ENCODE measurements around the gene KHDC1.
A peak's percentile ranks its signal among the peaks of the same experiment; 100 is the strongest.
"Not testable (repeated sequence)": the region's sequence is repeated elsewhere in the genome, so short reads cannot be mapped to it uniquely, and the experiment has no call there.

KHDC1 gene

DNA sequence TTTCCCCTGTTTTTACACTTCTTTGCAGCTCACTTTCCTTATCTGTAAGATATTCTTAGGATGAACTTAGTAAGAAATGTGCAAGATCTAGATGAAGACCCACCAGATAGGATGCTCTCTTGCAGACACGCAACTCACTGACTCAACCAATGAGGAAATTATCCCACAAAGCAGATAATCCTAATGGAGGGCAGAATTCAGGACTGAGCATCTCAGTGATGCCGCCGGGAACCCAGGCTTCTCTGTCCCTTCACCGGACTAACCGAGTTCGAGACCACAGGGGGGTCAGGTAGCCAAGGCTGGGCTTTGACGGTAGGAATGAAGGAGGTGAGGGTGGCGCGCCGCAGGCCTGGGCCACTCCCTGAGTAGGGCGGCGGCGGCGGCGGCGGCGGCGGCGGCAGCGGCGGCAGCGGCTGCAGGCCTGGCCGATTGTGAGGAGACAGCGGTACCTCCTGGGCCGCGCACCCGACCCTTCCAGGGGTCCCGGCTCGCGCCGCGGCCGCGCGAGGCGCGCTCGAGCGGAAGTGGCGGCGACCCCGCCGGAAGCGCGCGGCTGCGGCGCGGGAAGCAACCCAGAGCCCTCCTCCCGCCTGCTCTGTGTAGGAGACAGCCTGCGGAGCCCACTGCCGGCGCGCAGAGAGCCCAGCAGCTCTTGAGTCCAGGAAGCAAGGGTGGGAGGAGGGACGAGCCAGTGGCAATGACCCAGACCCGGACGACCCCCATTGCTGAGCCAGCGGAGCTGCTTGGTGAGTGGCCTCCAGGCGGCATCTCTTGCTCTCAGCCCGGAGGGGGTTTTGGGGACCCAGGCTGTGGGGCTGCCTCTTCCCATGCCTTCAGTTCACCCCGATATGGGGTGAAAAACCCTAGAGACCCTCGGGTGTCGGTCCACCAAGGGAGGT lies at the start of gene KHDC1:
Gene KHDC1, minus strand, starts transcription at position 526 of the 899 bp plus-strand sequence. CDS start 20,679 bp downstream, outside the sequence.
- DNase-seq (ENCODE audit: low read depth, low spot score), result no peak

DNA sequence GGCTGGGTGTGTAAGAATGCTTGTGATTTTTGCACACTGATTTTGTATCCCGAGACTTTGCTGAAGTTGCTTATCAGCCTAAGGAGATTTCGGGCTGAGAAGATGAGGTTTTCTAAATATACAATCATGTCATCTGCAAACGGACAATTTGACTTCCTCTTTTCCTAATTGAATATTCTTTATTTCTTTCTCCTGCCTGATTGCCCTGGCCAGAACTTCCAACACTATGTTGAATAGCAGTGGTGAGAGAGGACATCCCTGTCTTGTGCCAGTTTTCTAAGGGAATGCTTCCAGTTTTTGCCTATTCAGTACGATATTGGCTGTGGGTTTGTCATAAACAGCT lies 47.5 kb upstream of the KHDC1 start:
- not testable (repeated sequence) for DNase-seq (ENCODE audit: low read depth, low spot score)

- peak; percentile 10 for DNase-seq (ENCODE audit: low read depth, low spot score)
Measured at GRCh38 chr6:73309785-73310502, 46.9 kb upstream of the KHDC1 start.

DNA sequence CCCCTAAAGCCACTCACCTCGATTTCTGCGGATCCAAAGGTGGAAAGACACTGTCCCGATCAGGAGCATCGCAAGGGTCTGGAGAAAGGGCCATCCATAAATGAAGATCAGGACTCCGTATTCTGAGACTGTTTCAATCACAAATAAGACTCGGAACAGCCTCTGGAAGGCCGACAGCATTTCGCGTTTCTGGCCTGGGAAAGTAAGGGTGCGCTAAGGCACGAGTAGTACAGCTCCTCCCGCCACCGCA lies 46.5 kb upstream of the KHDC1 start:
- no peak for DNase-seq (ENCODE audit: low read depth, low spot score)

DNA sequence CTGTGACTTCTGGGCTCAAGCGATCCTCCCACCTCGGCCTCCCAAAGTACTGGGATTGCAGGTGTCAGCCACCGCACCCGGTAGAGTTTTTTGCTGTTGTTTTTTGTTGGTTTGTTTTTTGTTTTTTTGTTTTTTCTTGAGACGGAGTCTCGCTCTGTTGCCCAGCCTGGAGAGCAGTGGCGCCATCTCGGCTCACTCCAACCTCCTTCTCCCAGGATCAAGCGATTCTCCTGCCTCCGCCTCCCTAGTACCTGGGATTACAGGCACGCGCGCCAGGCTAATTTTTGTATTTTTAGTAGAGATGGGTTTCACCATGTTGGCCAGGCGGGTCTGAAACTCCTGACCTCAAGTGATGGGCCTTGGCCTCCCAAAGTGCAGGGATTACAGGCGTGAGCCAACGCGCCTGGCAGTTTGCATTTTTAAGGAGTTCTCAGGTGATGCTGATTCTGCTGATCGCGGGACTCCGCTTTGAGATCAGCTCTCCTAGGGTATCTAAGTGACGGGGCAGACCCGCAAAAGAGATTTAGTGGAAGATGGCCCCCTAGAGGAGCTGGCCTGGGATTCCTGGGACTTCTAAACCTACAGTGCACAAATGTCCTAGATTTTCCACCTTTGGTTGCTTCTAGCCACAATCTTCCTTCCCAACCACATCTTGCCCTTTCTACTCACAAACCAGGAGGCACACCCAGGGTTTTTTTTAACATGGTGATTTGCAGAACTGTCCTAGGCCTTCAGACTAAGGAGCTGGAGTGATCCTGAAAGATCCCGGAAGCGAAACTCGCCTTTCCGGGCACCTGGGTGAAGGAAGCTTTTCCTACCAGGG lies 45.9 kb upstream of the KHDC1 start:
- DNase-seq (ENCODE audit: low read depth, low spot score), result no peak

DNA sequence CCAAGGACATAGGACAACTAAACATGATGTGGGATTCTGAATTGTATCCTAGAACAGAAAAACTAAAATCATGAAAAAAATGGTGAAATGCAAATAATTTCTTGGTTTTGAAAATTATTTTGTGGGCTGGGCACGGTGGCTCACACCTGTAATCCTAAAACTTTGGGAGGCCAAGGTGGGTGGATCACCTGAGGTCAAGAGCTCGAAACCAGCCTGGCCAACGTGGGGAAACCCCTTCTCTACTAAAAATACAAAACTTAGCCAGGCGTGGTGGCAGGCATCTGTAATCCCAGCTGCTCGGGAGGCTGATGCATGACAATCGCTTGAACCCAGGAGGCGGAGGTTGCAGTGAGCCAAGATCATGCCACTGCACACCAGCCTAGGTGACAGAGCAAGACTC lies 40.8 kb upstream of the KHDC1 start:
- DNase-seq (ENCODE audit: low read depth, low spot score), result not testable (repeated sequence)

DNA sequence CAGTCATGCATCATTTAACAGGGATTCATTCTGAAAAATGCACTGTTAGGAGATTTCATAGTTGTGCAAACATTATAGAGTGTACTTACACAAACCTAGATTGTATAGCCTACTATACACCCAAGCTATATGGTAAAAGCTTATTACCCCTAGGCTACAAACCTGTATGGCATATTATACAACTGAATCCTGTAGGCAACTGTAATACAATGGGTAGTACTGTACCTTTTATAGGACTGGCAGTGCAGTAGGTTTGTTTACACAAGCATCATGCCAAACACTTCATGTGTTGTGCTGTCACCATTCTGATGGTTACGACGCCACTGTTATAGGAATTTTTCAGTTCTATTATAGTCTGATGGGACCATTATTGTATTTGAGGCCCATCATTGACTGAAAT lies 39.3 kb upstream of the KHDC1 start:
- DNase-seq (ENCODE audit: low read depth, low spot score), result no peak

GRCh38 chr6:73299151-73299971 lies 36.4 kb upstream of the KHDC1 start:
- no peak for DNase-seq (ENCODE audit: low read depth, low spot score)

GRCh38 chr6:73293331-73293730 lies 30.3 kb upstream of the KHDC1 start:
- DNase-seq (ENCODE audit: low read depth, low spot score), result no peak

DNA sequence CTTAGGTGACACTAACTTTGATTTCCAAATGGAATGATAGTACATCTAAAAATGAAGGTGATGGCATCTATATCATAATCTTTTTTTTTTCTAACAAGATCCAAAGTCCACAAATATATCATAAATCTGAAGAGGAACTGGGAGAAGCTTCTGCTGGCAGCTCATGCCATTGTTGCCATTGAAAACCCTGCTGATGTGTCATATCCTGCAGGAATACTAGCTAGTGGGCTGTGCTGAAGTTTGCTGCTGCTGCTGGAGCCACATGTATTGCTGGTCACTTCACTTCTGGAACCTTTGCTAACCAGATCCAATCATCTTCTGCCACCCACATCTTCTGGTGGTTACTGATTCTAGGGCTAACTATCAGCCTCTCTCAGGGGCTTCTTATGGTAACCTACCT lies 27.4 kb upstream of the KHDC1 start:
- no peak for DNase-seq (ENCODE audit: low read depth, low spot score)

- DNase-seq (ENCODE audit: low read depth, low spot score), result no peak
Measured at GRCh38 chr6:73286752-73287151, 23.8 kb upstream of the KHDC1 start.

DNA sequence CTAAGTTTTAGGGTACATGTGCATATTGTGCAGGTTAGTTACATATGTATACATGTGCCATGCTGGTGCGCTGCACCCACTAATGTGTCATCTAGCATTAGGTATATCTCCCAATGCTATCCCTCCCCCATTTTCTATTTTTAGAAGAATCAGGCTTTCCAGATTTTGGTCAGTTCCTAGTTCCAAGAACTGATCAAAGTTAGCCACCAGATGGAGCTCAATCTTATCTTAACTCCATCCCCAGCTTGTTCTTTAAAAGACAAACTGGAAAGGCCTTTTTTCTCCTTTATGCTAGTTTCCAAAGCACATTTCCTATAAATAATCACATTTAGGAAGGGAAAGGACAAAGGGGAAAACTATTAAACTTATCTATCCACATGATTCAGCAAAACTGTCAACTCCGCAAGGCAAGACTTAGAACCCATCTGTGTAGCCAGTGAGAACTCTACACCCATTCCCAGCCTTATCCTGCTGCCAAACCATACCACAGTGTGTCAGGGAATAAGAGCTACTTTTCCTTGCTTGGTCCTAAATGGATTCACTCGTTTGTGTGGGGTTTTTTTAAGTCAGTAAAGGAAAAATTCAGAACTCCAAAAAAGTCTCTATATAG lies 22.8 kb upstream of the KHDC1 start:
- peak; percentile 28 for DNase-seq (ENCODE audit: low read depth, low spot score)

DNA sequence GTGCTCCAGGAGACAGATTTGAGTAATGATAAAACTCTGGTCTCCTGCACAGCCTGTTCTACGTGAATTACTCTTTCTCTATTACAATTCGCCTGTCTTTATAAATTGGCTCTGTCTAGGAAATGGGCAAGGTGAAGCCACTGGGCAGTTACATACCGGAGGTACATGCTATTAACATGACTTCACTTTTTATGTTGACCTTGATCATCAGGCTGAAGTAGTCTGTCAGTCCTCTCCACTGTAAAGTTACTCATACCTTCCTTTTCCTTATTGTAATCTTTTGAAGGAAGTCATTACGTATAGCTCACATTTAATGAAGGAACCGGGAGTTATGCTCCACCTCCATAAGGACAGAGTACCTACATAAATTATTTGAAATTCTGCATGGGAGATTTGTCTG lies 19.9 kb upstream of the KHDC1 start:
- no peak for DNase-seq (ENCODE audit: low read depth, low spot score)

GRCh38 chr6:73281684-73282083 lies 18.7 kb upstream of the KHDC1 start:
- DNase-seq (ENCODE audit: low read depth, low spot score), result not testable (repeated sequence)

DNA sequence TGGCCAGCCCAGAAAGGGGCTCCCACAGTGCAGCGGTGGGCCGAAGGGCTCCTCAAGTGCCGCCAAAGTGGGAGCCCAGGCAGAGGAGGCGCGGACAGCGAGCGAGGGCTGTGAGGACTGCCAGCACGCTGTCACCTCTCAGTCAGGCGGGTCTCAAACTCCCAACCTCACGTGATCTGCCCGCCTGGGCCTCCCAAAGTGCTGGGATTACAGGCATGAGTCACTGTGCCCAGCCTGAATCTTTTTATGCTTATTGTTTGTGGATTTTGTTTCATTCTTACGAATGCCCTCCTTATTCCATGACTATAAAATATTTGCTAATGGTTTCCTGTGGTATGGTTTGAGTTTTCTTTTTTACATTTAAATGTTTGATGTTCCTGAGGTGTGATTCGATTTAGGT lies 6.3 kb upstream of the KHDC1 start:
- not testable (repeated sequence) for DNase-seq (ENCODE audit: low read depth, low spot score)

DNA sequence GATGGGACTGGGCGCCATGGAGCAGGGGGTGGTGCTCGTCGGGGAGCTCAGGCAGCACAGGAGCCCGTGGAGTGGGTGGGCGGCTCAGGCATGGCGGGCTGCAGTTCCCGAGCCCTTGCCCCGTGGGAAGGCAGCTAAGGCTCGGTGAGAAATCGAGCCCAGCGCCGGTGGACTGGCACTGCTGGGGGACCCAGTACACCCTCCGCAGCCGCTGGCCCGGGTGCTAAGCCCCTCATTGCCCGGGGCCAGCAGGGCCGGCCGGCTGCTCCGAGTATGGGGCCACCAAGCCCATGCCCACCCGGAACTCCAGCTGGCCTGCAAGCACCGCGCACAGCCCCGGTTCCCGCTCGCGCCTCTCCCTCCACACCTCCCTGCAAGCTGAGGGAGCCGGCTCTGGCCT lies 5.9 kb upstream of the KHDC1 start:
- not testable (repeated sequence) for DNase-seq (ENCODE audit: low read depth, low spot score)

GRCh38 chr6:73264446-73264845 lies 1.4 kb upstream of the KHDC1 start:
- DNase-seq (ENCODE audit: low read depth, low spot score), result no peak

- DNase-seq (ENCODE audit: low read depth, low spot score), result no peak
Measured at GRCh38 chr6:73263570-73263909, 544 bp upstream of the KHDC1 start.

DNA sequence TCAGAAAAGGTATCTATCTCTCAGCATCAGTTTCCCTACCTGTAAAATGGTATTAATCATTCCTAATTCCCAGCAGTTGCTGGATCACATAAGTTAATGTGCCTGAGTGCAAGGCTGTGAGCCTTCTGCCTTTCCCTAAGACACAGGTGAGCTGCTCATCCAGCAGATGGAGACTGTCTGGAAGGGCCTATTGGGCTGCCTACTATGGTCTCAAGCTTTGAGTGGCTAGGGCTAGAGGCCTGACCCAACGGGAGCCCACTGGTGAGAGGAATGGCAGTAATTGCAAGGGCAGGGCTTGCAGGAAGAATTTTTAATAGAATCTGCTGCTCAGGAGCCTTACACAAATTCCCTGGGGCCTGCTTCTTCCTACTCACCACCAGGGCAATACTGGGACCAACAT lies 4.3 kb downstream of the KHDC1 start:
- DNase-seq (ENCODE audit: low read depth, low spot score), result no peak

DNA sequence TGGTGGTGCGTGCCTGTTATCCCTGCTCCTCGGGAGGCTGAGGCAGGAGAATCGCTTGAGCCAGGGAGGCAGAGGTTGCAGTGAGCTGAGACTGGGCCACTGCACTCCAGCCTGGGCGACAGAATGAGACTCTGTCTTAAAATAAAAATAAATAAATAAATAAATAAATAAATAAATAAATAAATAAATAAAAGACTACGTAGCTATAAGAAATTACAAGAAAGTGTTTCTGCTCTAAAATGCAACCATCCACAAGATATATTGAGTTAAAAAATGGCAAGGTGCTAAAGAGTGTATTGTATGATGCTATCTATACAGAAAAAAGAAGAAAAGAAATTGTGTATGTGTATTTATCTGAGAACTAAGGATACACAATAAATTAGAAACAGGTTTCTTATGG lies 8.7 kb downstream of the KHDC1 start:
- DNase-seq (ENCODE audit: low read depth, low spot score), result not testable (repeated sequence)

- DNase-seq (ENCODE audit: low read depth, low spot score), result no peak
Measured at GRCh38 chr6:73252703-73253102, 10.3 kb downstream of the KHDC1 start.

Measured in smooth muscle cell of the brain vasculature (primary cell).